A673 (cell line): ENCODE results near the gene DROSHA. TPM values are rescaled to one million over a fixed set of nuclear protein-coding genes. Genes with fewer than 3 reads are reported as not detected.

Experiments
- BruUV-seq: library from RNA; stranded (reverse); fragments of 400-500 nt; replicated peaks from 2 replicates; lab custom pipeline; 2021; lab: Mats Ljungman, UMichigan
- CTCF ChIA-PET: fragments of 300-600 bp; sonication (Branson Sonifier 250); formaldehyde crosslinking; loops from one replicate; lab custom pipeline; 2022; ENCODE audit warnings: antibody characterized with exemption; lab: Charles Lee
- POLR2A ChIA-PET: fragments of 300-600 bp; sonication (Branson Sonifier 250); formaldehyde crosslinking; loops from one replicate; lab custom pipeline; 2022; ENCODE audit warnings: antibody characterized with exemption; ENCODE audit not compliant: low non-redundant PET; lab: Charles Lee
- DNase-seq: peaks from one replicate; pipeline ENCODE4 v3.0.0-alpha.2; 2015; ENCODE audit warnings: low spot score
- H3K27ac ChIP-seq: fragments of 200-600 bp; sonication (generic); 2 replicates; pipeline ENCODE4 v1.5.1; 2016; ENCODE audit warnings: mixed run types, low read depth, mild to moderate bottlenecking, mixed read lengths, antibody characterized with exemption, low read length; ENCODE audit not compliant: poor library complexity, severe bottlenecking
- H3K27me3 ChIP-seq: fragments of 200-600 bp; sonication (generic); replicated peaks from 2 replicates; pipeline ENCODE4 v1.6.1; 2017; ENCODE audit warnings: mixed run types, low read depth, mild to moderate bottlenecking, mixed read lengths, antibody characterized with exemption, low read length; ENCODE audit not compliant: insufficient read depth, poor library complexity
- H3K36me3 ChIP-seq: fragments of 200-600 bp; sonication (generic); 2 replicates; pipeline ENCODE4 v1.6.1; 2016; ENCODE audit warnings: mixed run types, mild to moderate bottlenecking, mixed read lengths, antibody characterized with exemption, low read length; ENCODE audit not compliant: insufficient read depth, poor library complexity, severe bottlenecking
- H3K4me1 ChIP-seq: fragments of 200-600 bp; sonication (generic); 2 replicates; pipeline ENCODE4 v1.6.1; 2017; ENCODE audit warnings: mixed run types, mild to moderate bottlenecking, mixed read lengths, antibody characterized with exemption, low read length; ENCODE audit not compliant: insufficient read depth, poor library complexity, severe bottlenecking
- H3K4me3 ChIP-seq: fragments of 200-600 bp; sonication (generic); 2 replicates; pipeline ENCODE4 v1.5.1; 2016; ENCODE audit warnings: low read depth, mixed run types, mild to moderate bottlenecking, mixed read lengths, low read length; ENCODE audit not compliant: poor library complexity, severe bottlenecking
- H3K9me3 ChIP-seq: fragments of 200-600 bp; sonication (generic); 2 replicates; pipeline ENCODE4 v1.6.1; 2016; ENCODE audit warnings: mixed run types, low read depth, mild to moderate bottlenecking, mixed read lengths, antibody characterized with exemption, low read length; ENCODE audit not compliant: poor library complexity, severe bottlenecking
- EZH2 ChIP-seq: fragments of 200-600 bp; sonication (generic); IDR thresholded peaks from 2 replicates; pipeline ENCODE4 v1.6.1; 2017; ENCODE audit warnings: borderline replicate concordance, low read depth, mild to moderate bottlenecking, mixed read lengths, antibody characterized with exemption, low read length; ENCODE audit not compliant: poor library complexity, severe bottlenecking
- intact Hi-C: fragments of 100-400 bp; cut with micrococcal nuclease; formaldehyde crosslinking; loops from one replicate; pipeline ENCODE4 v1.10.0; 2022; ENCODE audit not compliant: unreplicated experiment
- total RNA-seq: library from RNA; stranded (reverse); gene quantifications from 2 replicates; pipeline ENCODE4 v1.2.3, GENCODE V29; 2021
- TF ChIP-seq, protein P1 (sequence below): fragments of 300-800, 200-600 bp; sonication (generic); conservative IDR thresholded peaks from 2 replicates; pipeline ENCODE4 v1.5.1; 2017; ENCODE audit warnings: low read depth, mild to moderate bottlenecking, antibody characterized with exemption, low read length, moderate library complexity, mixed read lengths

The DROSHA gene
- total RNA-seq, 1 experiment from 2014 or later: 143 TPM

DNA sequence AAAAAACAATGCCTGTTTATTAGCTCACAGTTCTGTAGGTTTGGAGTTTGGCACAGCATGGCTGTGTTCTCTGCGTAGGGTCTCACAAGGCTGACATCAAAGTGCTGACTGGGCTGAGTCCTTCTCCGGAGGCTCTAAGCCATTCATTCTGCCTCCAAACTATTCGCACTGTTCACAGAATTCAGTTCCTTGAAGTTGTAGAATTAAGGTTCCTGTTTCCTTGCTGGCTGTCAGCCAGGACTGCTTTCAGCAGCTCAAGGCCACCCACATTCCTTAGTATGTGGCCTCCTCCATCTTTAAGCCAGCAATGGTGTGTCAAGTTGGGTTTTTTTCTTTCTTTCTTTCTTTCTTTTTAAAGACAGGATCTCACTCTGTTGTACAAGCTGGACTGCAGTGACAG lies 176.6 kb downstream of the DROSHA start:
- BruUV-seq: no TSS peak
- no peaks in the 10 kb centered on the region for H3K4me1 ChIP-seq
- H3K4me3 ChIP-seq: no peak overlapping the region
- POLR2A ChIA-PET: no interaction called here
- DNase-seq: peak; percentile 19
- H3K27me3 ChIP-seq: no peaks in the 10 kb centered on the region
- CTCF ChIA-PET: no interaction called here
- H3K9me3 ChIP-seq: no peaks in the 10 kb centered on the region
- H3K36me3 ChIP-seq: no peaks in the 10 kb centered on the region
- TF ChIP-seq EZH2: no peak
- TF ChIP-seq, protein P1, sequence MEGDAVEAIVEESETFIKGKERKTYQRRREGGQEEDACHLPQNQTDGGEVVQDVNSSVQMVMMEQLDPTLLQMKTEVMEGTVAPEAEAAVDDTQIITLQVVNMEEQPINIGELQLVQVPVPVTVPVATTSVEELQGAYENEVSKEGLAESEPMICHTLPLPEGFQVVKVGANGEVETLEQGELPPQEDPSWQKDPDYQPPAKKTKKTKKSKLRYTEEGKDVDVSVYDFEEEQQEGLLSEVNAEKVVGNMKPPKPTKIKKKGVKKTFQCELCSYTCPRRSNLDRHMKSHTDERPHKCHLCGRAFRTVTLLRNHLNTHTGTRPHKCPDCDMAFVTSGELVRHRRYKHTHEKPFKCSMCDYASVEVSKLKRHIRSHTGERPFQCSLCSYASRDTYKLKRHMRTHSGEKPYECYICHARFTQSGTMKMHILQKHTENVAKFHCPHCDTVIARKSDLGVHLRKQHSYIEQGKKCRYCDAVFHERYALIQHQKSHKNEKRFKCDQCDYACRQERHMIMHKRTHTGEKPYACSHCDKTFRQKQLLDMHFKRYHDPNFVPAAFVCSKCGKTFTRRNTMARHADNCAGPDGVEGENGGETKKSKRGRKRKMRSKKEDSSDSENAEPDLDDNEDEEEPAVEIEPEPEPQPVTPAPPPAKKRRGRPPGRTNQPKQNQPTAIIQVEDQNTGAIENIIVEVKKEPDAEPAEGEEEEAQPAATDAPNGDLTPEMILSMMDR: no peak
- no peak overlapping the region for H3K27ac ChIP-seq
- intact Hi-C loops: no loop called here

Other genes with a start within 250 kb of the DROSHA start
- gene C5orf22, start 208 bp upstream of the DROSHA start, total RNA-seq: 31.9 and 33.7 TPM in 2 replicates
- 2.2 and 2.3 TPM in 2 replicates for gene PDZD2, start 107.0 kb upstream of the DROSHA start, total RNA-seq